Keratinocyte (primary cell): Measurements from ENCODE around the gene PDE9A. TPM values are rescaled to one million over a fixed set of nuclear protein-coding genes. Genes with fewer than 3 reads are reported as not detected.

ENCODE experiments used
- DNase-seq: peaks from one replicate; pipeline ENCODE4 v3.0.0-alpha.2; 2011; ENCODE audit warnings: low read depth, missing footprints, low spot score
- FAIRE-seq: peaks from 2 replicates; lab custom pipeline; 2011; peaks lifted over from hg19 to GRCh38; lab: Jason Lieb, UNC
- H2AFZ ChIP-seq: 2 replicates; pipeline ENCODE4 v1.6.0; 2012; ENCODE audit warnings: low read length, control low read depth, inconsistent platforms; ENCODE audit not compliant: control insufficient read depth
- H3K27ac ChIP-seq: 2 replicates; pipeline ENCODE4 v1.5.1; 2011; ENCODE audit warnings: low read length; ENCODE audit not compliant: control insufficient read depth, insufficient read depth
- H3K27me3 ChIP-seq: 3 replicates; pipeline ENCODE4 v1.6.0; 2011; ENCODE audit warnings: low read length; ENCODE audit not compliant: control insufficient read depth, insufficient read depth; ENCODE audit errors: extremely low read depth
- H3K36me3 ChIP-seq, 2 experiments: 2 replicates in 1 of 2; 3 replicates in 1 of 2; pipeline ENCODE4 v1.5.1; 2011; ENCODE audit warnings: low read length in 2 of 2, mild to moderate bottlenecking in 1 of 2; ENCODE audit not compliant: control insufficient read depth in 2 of 2, insufficient read depth in 2 of 2; ENCODE audit errors: extremely low read depth in 1 of 2
- H3K4me1 ChIP-seq: 3 replicates; pipeline ENCODE4 v1.5.1; 2011; ENCODE audit warnings: low read length; ENCODE audit not compliant: control insufficient read depth, insufficient read depth; ENCODE audit errors: extremely low read depth
- H3K4me2 ChIP-seq: 3 replicates; pipeline ENCODE4 v1.6.0; 2011; ENCODE audit warnings: low read depth, low read length; ENCODE audit not compliant: control insufficient read depth, insufficient read depth; ENCODE audit errors: extremely low read depth
- H3K4me3 ChIP-seq, 3 experiments: fragments of 200-600 bp in 1 of 3; sonication (generic) in 1 of 3; 2 replicates in 2 of 3; 3 replicates in 1 of 3; pipeline ENCODE4 v1.5.1; 2011 to 2016; ENCODE audit warnings: low read length in 3 of 3, mild to moderate bottlenecking in 3 of 3, control low read depth in 2 of 3, inconsistent platforms in 1 of 3, low read depth in 1 of 3, mixed read lengths in 1 of 3, mixed run types in 1 of 3, moderate library complexity in 1 of 3; ENCODE audit not compliant: control insufficient read depth in 2 of 3, insufficient read depth in 2 of 3; ENCODE audit errors: extremely low read depth in 1 of 3
- H3K79me2 ChIP-seq: 2 replicates; pipeline ENCODE4 v1.6.0; 2012; ENCODE audit warnings: low read length; ENCODE audit not compliant: control insufficient read depth, insufficient read depth
- H3K9ac ChIP-seq: 3 replicates; pipeline ENCODE4 v1.6.0; 2011; ENCODE audit warnings: low read length; ENCODE audit not compliant: control insufficient read depth, insufficient read depth; ENCODE audit errors: extremely low read depth
- H3K9me1 ChIP-seq: 3 replicates; pipeline ENCODE4 v1.6.0; 2011; ENCODE audit warnings: low read length; ENCODE audit not compliant: control insufficient read depth, insufficient read depth; ENCODE audit errors: extremely low read depth
- H3K9me3 ChIP-seq: 2 replicates; pipeline ENCODE4 v1.5.1; 2012; ENCODE audit warnings: low read depth, low read length; ENCODE audit not compliant: control insufficient read depth
- H4K20me1 ChIP-seq: 3 replicates; pipeline ENCODE4 v1.6.0; 2011; ENCODE audit warnings: low read length; ENCODE audit not compliant: control insufficient read depth, insufficient read depth; ENCODE audit errors: extremely low read depth
- EZH2 ChIP-seq: IDR thresholded peaks from one replicate; pipeline ENCODE4 v1.6.1; 2012; ENCODE audit warnings: inconsistent platforms, mild to moderate bottlenecking, low read length, moderate library complexity
- dilution Hi-C: fragments of 300-500 bp; cut with MboI; formaldehyde crosslinking; loops from one replicate; pipeline ENCODE4 v1.7.0; 2020; ENCODE audit warnings: low sequenced_read_pairs; ENCODE audit not compliant: extremely low pct_ligation_motif_present
- polyA plus RNA-seq, 5 experiments: library from polyadenylated mRNA; depleted of rRNA in 3 of 5; stranded (reverse) in 3 of 5; stranded (forward) in 1 of 5; unstranded in 1 of 5; fragments of >200 nt; gene quantifications; 1 replicate in 1 of 5; 2 replicates in 3 of 5; 3 replicates in 1 of 5; pipeline versions ENCODE4 v1.2.1 to v1.2.3, GENCODE V29; 2011 to 2012; ENCODE audit warnings: missing spikeins in 2 of 5, low read depth in 1 of 5, low replicate concordance in 1 of 5
- TF ChIP-seq, protein P1 (sequence below), 3 experiments: IDR thresholded peaks in 1 of 3; conservative IDR thresholded peaks in 1 of 3; optimal IDR thresholded peaks in 1 of 3; 2 replicates in 2 of 3; 3 replicates in 1 of 3; pipeline versions ENCODE3 to v1.5.1; 2011; ENCODE audit warnings: low read length in 3 of 3, mild to moderate bottlenecking in 3 of 3, moderate library complexity in 2 of 3, control low read depth in 1 of 3, inconsistent platforms in 1 of 3; ENCODE audit not compliant: insufficient read depth in 2 of 3; ENCODE audit errors: extremely low read depth in 1 of 3

The PDE9A gene
- polyA plus RNA-seq, 1 donor (not counting 4 experiments of a cell fraction or from before 2014, with no cell fraction given), result 0.13 TPM

DNA sequence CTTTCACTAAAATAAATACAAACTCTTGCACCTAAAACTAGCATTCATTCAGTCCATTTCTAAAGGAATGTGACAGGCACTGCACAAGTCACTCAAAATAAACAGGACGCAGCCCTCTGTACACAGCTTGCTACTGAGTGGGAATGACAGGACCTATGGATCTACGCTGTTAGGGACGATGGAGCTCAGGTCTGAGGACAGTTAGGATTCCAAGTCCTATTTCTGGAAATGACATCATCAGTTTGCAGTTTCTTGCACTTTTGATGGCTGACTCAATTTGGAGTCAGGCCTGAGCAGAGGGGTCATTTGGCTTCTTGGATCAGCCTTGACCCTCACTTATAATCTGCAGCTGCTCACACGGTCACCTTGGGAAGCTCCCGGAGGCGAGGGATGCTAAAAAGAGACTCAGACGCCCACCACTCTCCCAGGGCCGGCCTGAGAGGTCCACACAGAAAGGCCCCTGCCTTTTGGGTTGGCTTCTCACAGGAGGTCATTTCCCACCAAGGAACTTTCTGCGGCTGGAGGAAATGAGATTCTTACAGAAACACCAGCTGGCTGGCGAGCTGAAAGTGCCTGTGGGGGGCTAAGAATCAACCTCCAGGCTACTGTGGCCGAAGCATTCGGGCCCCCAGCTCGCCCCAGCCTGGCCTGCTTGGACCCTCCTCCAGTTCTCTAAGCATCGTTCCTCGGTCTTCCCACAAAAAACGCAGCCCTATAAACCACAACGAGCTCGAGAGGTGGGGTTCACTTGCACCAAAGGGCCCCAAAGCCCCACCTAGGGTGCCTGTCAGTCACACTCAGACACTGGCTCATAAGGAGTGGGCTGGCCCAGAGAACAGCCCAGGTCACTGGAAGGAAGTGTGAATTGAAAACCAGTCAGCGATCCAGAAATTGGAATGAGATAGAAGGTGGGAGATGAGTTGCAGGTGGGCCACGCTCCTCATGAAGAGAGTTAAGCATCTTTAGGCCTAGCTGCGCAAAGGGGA, 8.9 kb upstream of the PDE9A start:
- dilution Hi-C loops, result no loop called here

DNA sequence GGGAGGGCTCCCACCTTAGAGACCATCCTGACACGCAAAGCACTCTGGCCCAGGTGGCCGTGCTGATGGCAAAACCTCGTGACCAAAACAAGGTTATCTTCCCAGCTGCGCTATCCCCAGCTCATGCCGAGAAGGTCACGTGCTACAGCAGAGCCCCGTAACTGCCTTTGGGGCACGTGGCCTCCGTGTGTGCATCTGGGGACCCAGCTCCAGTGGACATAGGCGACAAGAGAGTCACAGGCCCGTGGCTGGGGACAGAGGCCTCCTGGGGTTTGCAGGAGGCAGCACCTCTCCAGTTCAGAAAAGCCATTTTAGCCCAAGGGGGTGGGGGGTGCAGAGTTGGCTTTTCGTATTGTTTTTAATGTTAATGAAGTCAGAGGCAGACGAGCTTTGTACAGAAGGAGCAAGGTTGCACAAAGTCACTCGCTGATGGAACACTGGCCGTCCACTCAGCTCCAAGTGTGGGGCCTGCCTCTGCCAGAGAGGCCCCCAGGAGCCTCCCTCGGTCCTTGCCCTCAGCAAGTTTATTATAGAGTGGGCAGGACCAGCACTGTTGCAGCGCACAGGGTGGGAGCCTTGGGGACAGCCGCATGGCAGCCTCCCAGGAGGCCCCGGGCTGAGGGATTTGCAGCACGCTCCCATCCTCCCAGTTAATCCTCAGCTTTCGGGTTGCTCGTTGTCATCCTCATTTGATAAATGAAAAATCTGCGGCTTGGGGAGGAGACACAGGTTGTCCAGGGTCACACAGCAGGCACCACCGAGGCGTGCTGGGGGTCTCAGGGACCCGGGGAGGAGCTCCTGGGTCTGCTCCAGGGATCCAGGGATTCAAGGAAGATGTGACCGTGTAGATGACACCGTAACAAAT, 8.0 kb upstream of the PDE9A start:
- TF ChIP-seq, protein P1, sequence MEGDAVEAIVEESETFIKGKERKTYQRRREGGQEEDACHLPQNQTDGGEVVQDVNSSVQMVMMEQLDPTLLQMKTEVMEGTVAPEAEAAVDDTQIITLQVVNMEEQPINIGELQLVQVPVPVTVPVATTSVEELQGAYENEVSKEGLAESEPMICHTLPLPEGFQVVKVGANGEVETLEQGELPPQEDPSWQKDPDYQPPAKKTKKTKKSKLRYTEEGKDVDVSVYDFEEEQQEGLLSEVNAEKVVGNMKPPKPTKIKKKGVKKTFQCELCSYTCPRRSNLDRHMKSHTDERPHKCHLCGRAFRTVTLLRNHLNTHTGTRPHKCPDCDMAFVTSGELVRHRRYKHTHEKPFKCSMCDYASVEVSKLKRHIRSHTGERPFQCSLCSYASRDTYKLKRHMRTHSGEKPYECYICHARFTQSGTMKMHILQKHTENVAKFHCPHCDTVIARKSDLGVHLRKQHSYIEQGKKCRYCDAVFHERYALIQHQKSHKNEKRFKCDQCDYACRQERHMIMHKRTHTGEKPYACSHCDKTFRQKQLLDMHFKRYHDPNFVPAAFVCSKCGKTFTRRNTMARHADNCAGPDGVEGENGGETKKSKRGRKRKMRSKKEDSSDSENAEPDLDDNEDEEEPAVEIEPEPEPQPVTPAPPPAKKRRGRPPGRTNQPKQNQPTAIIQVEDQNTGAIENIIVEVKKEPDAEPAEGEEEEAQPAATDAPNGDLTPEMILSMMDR (optimal IDR thresholded peaks at IDR 0.05 in 1 of 3, IDR thresholded peaks at IDR 0.05 in 1 of 3, conservative IDR thresholded peaks at IDR 0.05 in 1 of 3; ENCODE audit: extremely low read depth in 1 of 3, insufficient read depth in 2 of 3, low read length in 3 of 3), result no peak
- Histone ChIP-seq H3K9ac (no peak overlapping the region), H3K4me2 (no peak overlapping the region), H3K27me3 (peaks cover 26% of the 10 kb centered on the region), H3K79me2 (no peaks in the 10 kb centered on the region), H3K36me3 (no peaks in the 10 kb centered on the region), H4K20me1 (no peaks in the 10 kb centered on the region), H3K27ac (no peak overlapping the region), H3K9me3 (no peaks in the 10 kb centered on the region), H3K4me3 (no peak overlapping the region), H3K9me1 (no peaks in the 10 kb centered on the region), H2AFZ (no peak overlapping the region), H3K4me1 (no peaks in the 10 kb centered on the region)
- DNase-seq (no peak), FAIRE-seq (no peak)
- dilution Hi-C loops, result no loop called here

More for the DNA sequence above, 8.9 kb upstream of the PDE9A start:
- Histone ChIP-seq H3K4me2 (no peak overlapping the region), H3K4me3 (no peak overlapping the region), H3K27me3 (peaks cover 25% of the 10 kb centered on the region), H3K9me3 (no peaks in the 10 kb centered on the region), H2AFZ (no peak overlapping the region), H3K4me1 (no peaks in the 10 kb centered on the region), H3K27ac (no peak overlapping the region), H4K20me1 (no peaks in the 10 kb centered on the region), H3K9me1 (no peaks in the 10 kb centered on the region), H3K79me2 (no peaks in the 10 kb centered on the region), H3K36me3 (no peaks in the 10 kb centered on the region), H3K9ac (no peak overlapping the region)
- no peak for FAIRE-seq
- TF ChIP-seq, protein P1 (optimal IDR thresholded peaks at IDR 0.05 in 1 of 3, IDR thresholded peaks at IDR 0.05 in 1 of 3, conservative IDR thresholded peaks at IDR 0.05 in 1 of 3; ENCODE audit: extremely low read depth in 1 of 3, insufficient read depth in 2 of 3, low read length in 3 of 3), result no peak
- TF ChIP-seq EZH2, result no peak
- DNase-seq, result no peak
